GM10266 (cell line): Measurements from ENCODE around the gene MUC2.

Source experiments
- DNase-seq: peaks from one replicate; pipeline ENCODE4 v3.0.0; 2012; ENCODE audit errors: extremely low spot score
- TF ChIP-seq, protein P1 (sequence below): IDR thresholded peaks from 2 replicates; pipeline ENCODE4 v1.5.1; 2012; ENCODE audit warnings: mild to moderate bottlenecking, low read depth; ENCODE audit not compliant: control insufficient read depth, insufficient read depth; ENCODE audit errors: missing control alignments

Gene MUC2

DNA sequence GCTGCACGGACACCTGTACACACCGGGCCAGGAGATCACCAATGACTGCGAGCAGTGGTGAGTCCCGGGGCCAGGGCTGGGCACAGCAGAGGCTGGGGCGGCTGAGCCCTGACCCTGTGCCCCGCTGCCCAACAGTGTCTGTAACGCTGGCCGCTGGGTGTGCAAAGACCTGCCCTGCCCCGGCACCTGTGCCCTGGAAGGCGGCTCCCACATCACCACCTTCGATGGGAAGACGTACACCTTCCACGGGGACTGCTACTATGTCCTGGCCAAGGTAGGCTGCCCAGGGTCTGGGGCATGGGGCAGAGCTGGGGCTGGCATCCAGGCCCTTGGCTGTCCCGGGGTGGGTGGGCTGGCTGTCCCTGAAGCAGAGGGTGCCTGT, 7.7 kb downstream of the MUC2 start:
- TF ChIP-seq, protein P1, sequence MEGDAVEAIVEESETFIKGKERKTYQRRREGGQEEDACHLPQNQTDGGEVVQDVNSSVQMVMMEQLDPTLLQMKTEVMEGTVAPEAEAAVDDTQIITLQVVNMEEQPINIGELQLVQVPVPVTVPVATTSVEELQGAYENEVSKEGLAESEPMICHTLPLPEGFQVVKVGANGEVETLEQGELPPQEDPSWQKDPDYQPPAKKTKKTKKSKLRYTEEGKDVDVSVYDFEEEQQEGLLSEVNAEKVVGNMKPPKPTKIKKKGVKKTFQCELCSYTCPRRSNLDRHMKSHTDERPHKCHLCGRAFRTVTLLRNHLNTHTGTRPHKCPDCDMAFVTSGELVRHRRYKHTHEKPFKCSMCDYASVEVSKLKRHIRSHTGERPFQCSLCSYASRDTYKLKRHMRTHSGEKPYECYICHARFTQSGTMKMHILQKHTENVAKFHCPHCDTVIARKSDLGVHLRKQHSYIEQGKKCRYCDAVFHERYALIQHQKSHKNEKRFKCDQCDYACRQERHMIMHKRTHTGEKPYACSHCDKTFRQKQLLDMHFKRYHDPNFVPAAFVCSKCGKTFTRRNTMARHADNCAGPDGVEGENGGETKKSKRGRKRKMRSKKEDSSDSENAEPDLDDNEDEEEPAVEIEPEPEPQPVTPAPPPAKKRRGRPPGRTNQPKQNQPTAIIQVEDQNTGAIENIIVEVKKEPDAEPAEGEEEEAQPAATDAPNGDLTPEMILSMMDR: no peak
- DNase-seq: no peak

DNA sequence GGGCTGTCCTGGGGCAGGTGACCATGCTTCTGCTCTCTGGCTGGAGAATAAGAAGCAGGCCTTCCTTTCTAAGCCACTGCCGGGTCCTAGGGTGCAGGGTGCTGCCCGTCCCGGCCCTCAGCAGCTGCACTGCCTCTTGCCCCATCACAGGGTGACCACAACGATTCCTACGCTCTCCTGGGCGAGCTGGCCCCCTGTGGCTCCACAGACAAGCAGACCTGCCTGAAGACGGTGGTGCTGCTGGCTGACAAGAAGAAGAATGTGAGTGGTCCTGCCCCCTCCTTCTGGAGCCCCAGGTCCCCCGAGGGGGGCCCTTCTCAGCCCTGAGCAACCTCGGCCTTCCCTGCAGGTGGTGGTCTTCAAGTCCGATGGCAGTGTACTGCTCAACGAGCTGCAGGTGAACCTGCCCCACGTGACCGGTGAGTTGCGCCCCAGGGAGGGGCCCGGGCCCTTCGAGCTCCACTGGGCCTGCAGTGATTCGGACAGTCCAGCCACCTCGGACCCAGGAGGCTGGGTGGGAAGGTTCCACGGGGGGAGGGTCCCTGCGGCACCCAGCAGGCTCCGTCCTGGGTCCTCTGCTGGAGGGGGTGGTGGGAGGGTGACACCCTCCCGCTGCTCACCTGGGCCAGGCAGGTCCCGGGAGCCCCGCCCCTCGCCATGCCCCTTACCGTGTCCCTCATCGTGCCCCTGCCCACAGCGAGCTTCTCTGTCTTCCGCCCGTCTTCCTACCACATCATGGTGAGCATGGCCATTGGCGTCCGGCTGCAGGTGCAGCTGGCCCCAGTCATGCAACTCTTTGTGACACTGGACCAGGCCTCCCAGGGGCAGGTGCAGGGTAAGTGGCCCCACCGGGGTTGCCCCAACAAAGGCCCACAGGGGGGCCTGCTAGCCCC, 8.3 kb downstream of the MUC2 start:
- DNase-seq: no peak
- TF ChIP-seq, protein P1: no peak

DNA sequence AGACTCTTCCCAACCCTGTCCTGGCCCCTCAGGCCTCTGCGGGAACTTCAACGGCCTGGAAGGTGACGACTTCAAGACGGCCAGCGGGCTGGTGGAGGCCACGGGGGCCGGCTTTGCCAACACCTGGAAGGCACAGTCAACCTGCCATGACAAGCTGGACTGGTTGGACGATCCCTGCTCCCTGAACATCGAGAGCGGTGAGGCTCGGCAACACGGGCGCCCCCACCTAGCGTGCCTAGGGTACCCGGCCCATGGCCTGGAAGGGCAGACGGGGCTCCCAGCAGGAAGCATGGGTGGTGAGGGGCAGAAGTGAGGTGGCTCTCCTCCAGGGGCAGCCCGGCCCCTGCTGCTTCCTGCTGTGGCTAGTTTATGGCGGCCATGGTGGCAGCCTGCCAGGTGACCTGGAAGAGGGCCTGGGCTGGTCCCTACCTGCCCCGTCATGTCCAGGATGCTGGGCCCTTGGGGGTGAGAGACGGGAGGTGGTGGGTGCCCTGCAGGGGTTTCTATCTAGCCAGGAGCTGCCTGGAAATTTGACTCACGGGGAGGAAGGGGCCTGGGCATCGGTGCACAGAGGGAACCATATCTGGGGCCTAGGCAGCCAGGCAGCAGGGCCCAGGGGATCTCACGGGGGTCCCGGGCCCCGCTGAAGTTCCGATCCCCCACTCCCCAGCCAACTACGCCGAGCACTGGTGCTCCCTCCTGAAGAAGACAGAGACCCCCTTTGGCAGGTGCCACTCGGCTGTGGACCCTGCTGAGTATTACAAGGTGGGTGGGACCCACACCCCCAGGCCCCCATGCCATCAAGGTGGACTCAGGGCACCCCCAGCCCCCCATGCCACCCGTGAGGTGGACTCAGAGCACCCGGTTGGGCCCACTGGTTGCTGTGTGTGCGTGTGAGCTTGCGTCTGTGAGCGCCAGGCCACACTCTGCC, 9.2 kb downstream of the MUC2 start:
- TF ChIP-seq, protein P1: no peak
- DNase-seq: no peak

DNA sequence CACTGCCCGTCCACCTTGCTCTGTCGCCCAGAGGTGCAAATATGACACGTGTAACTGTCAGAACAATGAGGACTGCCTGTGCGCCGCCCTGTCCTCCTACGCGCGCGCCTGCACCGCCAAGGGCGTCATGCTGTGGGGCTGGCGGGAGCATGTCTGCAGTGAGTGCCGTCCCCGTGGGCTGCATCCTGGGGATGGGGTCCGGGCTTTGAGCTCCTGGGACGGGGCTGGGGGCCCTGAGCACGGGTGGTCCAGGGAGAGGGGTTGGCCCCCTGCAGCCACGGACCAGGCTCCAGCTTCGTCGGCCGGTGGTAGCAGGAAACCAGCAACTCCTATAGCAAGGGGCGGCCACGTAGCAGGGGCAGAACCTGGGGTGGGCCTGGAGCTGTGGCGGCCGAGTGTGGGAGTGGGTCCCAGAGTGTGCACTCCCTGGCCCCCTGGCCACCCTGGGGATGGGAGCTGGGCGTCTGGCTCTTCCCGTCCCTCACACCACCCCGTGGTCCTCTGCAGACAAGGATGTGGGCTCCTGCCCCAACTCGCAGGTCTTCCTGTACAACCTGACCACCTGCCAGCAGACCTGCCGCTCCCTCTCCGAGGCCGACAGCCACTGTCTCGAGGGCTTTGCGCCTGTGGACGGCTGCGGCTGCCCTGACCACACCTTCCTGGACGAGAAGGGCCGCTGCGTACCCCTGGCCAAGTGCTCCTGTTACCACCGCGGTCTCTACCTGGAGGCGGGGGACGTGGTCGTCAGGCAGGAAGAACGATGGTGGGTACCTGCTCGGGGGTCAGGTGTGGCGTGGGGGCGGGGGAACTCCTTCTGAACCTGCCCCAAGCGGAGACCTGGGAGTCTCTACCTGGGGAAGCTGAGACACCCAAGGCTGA, 10.1 kb downstream of the MUC2 start:
- DNase-seq: no peak
- TF ChIP-seq, protein P1: no peak

DNA sequence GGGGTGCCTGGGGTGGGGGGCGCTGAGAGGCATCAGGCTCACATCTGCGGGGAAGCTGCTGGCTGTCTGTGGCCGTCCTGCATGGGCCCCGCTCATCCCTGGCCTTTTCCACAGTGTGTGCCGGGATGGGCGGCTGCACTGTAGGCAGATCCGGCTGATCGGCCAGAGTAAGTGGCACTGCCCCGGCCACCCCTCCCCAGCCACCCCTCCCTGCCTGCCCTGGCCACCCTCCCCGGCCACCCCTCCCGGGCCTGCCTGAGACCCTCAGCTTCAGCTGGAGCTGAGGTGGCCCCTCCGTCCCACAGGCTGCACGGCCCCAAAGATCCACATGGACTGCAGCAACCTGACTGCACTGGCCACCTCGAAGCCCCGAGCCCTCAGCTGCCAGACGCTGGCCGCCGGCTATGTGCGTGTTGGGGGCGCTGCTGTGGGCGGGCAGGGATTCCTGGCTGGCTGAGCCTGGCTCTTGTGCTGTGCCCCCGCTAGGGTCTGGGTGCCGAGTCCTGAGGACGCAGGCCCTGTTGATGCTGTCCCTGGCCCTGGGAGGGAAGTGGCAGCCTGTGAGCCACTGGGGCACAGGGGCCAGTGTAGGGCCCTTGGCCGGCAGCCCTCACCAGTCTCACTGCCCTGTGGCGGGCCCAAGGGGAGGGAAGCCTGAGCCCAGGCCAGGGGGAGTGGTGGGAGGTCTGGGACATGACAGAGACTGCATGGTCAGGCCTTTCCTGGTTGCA, 10.9 kb downstream of the MUC2 start:
- DNase-seq: no peak
- TF ChIP-seq, protein P1: no peak
